Lower leg skin (tissue), 4 donors: ENCODE data around the gene KCNMB4. TPM values are rescaled to one million over a fixed set of nuclear protein-coding genes. Genes with fewer than 3 reads are reported as not detected.

Experiments used
- DNase-seq, 2 donors: peaks; one replicate each; pipeline ENCODE4 v3.0.0-alpha.2; 2019; ENCODE audit warnings: low spot score in 2 of 2
- H3K4me3 ChIP-seq: fragments of 200-600 bp; sonication (generic); 2 replicates; pipeline ENCODE4 v1.5.1; 2017; ENCODE audit warnings: mild to moderate bottlenecking, low read depth; ENCODE audit not compliant: poor library complexity, severe bottlenecking
- POLR2A ChIP-seq, 2 donors: fragments of 450-650 bp; IDR thresholded peaks; one replicate each; pipeline ENCODE4 v1.6.1; 2016 to 2017; ENCODE audit warnings: antibody characterized with exemption in 2 of 2, mild to moderate bottlenecking in 1 of 2, moderate library complexity in 1 of 2
- WGBS, 2 donors: methylation state at CpG; one replicate each; pipeline ENCODE4 v1.1.5; 2018; 5-methylcytosine and 5-hydroxymethylcytosine counted together
- intact Hi-C: fragments of 100-400 bp; cut with DNase I; formaldehyde crosslinking; loops from one replicate; pipeline ENCODE4 v1.15.0; 2023; ENCODE audit warnings: low total_unique reads
- total RNA-seq, 4 donors: library from RNA; depleted of rRNA; stranded (reverse); fragments of >200 nt; gene quantifications; one replicate each; pipeline ENCODE4 v1.1.0, GENCODE V29; 2016
- TF ChIP-seq, protein P1 (sequence below), 3 donors: fragments of 450-650 bp; IDR thresholded peaks; one replicate each; pipeline ENCODE4 v1.5.1; 2016; ENCODE audit warnings: antibody characterized with exemption in 3 of 3, mild to moderate bottlenecking in 3 of 3, moderate library complexity in 2 of 3

Gene KCNMB4
- total RNA-seq, 4 donors from 2014 or later: 3.2 to 4.4 (median 4.0) TPM

DNA sequence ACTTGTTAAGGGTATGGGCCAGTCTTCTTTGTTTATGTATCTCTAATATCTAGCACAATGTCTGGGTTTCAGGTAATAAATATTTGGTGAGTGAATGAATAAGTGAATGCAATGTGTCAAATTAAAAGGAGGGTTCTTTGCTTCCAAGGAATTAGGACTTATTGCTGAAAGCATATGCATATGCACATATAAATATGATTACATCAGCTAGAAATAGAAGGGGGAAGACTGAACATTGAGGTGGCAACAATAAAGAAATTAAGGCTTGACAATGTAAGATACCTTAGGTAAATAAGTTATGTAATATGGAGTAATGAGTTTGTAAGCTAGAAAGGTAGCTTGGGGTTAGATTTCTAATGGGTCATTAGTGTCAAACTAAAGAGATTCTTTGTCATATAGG lies 37.7 kb downstream of the KCNMB4 start:
- TF ChIP-seq, protein P1, sequence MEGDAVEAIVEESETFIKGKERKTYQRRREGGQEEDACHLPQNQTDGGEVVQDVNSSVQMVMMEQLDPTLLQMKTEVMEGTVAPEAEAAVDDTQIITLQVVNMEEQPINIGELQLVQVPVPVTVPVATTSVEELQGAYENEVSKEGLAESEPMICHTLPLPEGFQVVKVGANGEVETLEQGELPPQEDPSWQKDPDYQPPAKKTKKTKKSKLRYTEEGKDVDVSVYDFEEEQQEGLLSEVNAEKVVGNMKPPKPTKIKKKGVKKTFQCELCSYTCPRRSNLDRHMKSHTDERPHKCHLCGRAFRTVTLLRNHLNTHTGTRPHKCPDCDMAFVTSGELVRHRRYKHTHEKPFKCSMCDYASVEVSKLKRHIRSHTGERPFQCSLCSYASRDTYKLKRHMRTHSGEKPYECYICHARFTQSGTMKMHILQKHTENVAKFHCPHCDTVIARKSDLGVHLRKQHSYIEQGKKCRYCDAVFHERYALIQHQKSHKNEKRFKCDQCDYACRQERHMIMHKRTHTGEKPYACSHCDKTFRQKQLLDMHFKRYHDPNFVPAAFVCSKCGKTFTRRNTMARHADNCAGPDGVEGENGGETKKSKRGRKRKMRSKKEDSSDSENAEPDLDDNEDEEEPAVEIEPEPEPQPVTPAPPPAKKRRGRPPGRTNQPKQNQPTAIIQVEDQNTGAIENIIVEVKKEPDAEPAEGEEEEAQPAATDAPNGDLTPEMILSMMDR (IDR thresholded peaks at IDR 0.05): no peak
- no peak for TF ChIP-seq POLR2A (IDR thresholded peaks at IDR 0.05)
- intact Hi-C loops: no loop called here

DNA sequence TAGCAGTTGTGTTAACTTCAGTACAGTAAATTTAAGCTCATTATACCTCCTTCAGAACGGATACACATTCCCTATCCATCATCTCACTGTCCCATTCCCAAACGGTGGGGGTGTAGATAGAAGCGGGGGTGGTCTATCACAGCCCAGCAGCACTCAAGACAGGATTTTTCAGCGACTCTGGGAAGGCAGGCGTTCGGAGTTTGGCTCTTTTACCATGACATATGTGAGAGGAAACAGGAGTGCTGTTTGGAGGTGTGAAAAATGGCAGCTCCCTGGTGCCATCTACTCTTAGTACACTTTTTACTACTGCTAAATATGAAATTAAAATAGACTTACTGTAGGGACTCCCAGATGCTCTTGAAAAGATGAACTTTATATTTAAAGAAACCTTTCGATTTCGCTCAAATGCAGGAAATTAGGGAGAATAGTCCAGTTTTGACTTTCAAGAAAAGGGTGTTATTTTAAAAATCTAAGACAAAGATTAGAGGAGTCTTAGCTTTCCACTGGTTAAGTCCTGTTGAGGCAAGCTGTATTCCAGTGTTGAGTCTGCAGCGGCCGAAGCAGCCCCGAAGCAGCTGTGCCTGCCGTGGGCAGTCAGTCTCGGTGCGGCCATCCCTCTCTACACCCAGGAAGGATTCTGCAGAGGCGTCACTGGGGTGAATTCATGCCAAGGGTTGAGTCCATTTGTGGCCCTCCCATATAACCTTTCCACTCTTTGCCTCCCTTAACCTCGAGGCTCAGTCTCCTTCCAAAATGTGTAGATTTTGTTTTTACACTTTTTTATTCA lies 42.1 kb downstream of the KCNMB4 start:
- intact Hi-C loops: no loop called here
- no peak for DNase-seq

More for the DNA sequence above, 37.7 kb downstream of the KCNMB4 start:
- no peak overlapping the region for H3K4me3 ChIP-seq
- no peak for DNase-seq

DNA sequence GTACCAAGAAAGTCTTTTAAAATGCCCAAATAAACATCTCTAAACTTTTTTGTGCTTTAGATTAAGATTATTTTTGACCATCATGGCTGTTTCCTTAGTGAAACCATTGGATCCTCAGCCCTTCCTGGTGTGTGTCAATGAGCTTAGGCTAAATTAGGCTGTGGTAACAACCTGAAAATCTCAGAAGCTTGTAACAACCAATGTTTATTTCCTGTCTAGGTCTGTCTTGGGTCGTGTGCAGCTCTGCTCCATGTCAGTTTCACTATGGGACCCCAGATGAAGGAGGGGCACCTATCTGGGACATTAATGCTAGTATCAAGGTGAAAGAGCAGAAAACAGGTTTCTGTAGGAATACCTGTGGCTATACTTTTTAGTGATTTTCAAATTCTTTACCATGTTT lies 49.9 kb downstream of the KCNMB4 start:
- DNase-seq: no peak
- WGBS, 2 donors: 52 to 72% methylated on average over 1 of the region's 1 CpG
- no peak overlapping the region for H3K4me3 ChIP-seq
- intact Hi-C loops: no loop called here
- TF ChIP-seq, protein P1 (IDR thresholded peaks at IDR 0.05): no peak
- TF ChIP-seq POLR2A (IDR thresholded peaks at IDR 0.05): no peak

More for the DNA sequence above, 42.1 kb downstream of the KCNMB4 start:
- TF ChIP-seq, protein P1 (IDR thresholded peaks at IDR 0.05): no peak
- TF ChIP-seq POLR2A (IDR thresholded peaks at IDR 0.05): no peak
- H3K4me3 ChIP-seq: no peak overlapping the region
- WGBS, 2 donors: 90 to 93% methylated on average over 16 of the region's 16 CpGs

DNA sequence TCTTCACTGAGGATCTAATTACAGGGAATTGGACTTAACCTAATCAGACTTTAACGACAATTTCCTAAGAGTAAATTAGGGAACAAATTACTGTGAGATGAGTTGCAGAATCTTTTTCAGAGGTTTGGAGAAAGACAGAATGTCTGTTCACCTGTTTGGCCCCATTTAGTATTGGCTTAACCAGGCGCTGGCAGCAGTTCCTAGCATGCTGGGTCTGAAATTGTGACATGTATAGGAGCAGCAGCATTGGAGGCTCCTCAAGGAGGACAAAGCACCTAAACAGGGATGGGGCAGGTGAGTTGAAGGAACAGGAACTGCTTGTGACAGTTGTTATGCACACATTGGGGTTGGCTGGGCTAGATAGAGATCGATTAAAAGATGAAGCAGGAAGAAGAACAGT lies 51.0 kb downstream of the KCNMB4 start:
- WGBS, 2 donors: 75 to 77% methylated on average over 3 of the region's 3 CpGs

DNA sequence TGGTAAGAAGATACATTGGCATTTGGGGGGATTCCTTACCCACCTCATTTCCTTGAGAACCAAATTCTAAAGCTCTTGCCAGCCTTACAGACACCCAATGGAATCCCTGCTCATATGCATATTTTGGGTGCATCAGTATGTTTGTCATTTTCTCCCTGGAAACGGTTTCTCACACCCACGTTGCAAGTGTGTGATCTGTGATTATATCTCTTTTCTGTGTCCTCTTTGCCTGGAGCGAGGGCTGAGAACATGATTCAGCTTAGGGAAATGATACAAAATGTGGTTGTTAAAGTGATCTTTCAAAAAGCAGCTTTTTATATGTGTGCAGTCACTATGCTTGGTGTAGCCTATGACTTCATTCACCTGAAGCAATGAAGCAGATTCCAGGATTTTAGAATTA lies 52.0 kb downstream of the KCNMB4 start:
- TF ChIP-seq POLR2A (IDR thresholded peaks at IDR 0.05): no peak
- TF ChIP-seq, protein P1 (IDR thresholded peaks at IDR 0.05): no peak
- intact Hi-C loops: no loop called here
- no peak overlapping the region for H3K4me3 ChIP-seq
- 54 to 62% methylated on average over 3 of the region's 3 CpGs for WGBS, 2 donors
- no peak for DNase-seq

More for the DNA sequence above, 51.0 kb downstream of the KCNMB4 start:
- TF ChIP-seq, protein P1 (IDR thresholded peaks at IDR 0.05): no peak
- no peak for TF ChIP-seq POLR2A (IDR thresholded peaks at IDR 0.05)
- no peak for DNase-seq
- intact Hi-C loops: no loop called here
- H3K4me3 ChIP-seq: no peak overlapping the region

DNA sequence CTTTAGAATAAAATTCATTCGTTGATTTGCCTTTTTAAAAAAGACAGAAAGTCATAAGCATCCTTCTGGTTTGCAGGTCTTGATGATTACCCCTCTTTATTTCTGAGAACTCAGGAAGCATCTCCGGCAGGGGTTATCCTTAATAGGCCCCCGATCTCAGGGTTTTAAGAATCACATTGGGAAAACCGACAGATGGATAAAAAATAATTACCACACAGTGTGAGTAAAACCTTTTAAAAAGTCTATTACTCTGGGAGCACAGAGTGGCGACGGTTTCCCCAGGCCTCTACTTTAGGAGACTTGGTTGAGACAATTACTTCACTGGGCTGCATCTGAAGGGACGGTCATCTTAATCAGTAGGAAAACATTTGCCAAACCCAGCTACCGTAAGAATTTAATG lies 56.5 kb downstream of the KCNMB4 start:
- WGBS, 2 donors: 92 to 95% methylated on average over 8 of the region's 8 CpGs
- H3K4me3 ChIP-seq: no peak overlapping the region
- TF ChIP-seq, protein P1 (IDR thresholded peaks at IDR 0.05): no peak
- TF ChIP-seq POLR2A (IDR thresholded peaks at IDR 0.05): no peak
- no peak for DNase-seq
- intact Hi-C loops: no loop called here
